Renal cortical epithelial cell (primary cell): ENCODE measurements around the gene PMEPA1. TPM values are rescaled to one million over a fixed set of nuclear protein-coding genes. Genes with fewer than 3 reads are reported as not detected.

Experiments
- DNase-seq: peaks from one replicate; pipeline ENCODE4 v3.0.0-alpha.2; 2011; ENCODE audit warnings: low read depth
- total RNA-seq: library from RNA; depleted of rRNA; stranded (reverse); fragments of >200 nt; gene quantifications from 2 replicates; pipeline ENCODE4 v1.2.3, GENCODE V29; 2014

The PMEPA1 gene
- total RNA-seq, 1 donor from 2014 or later: 159 TPM

DNA sequence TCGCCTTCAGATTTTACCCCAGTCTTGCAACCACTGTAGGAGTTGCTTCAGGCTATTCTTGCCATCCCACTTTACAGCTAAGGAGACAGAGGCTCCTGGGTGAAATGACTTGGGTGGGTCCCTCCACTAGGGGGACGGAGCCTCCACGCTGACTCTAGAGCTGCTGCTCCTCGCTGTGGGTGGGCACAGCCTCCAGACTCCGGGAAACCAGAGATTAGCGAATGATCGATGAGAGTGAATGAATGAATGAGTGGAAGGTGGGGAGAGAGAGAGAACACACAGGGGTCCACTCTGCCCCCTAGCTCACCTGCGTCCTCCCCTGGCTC, 100.0 kb downstream of the PMEPA1 start:
- DNase-seq: no peak

GRCh38 chr20:57609086-57609841, 100.6 kb downstream of the PMEPA1 start:
- DNase-seq: no peak

GRCh38 chr20:57608516-57608915, 101.3 kb downstream of the PMEPA1 start:
- no peak for DNase-seq

DNA sequence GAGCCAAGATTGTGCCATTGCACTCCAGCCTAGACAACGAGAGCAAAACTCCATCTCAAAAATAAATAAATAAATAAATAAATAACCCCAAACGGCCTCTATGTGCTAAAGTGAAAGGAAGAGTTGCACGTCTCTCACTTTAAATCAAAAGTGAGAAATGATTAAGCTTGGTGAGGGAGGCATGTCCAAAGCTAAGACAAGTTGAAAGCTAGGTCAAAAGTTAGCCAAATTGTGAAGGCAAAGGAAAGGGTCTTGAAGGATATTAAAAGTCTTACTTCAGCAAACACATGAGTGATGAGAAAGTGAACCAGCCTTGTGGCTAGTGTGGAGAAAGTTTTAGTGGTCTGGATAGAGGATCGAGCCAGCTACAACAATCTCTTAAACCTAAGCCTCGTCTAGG, 103.9 kb downstream of the PMEPA1 start:
- no peak for DNase-seq

GRCh38 chr20:57605045-57605444, 104.8 kb downstream of the PMEPA1 start:
- no peak for DNase-seq

DNA sequence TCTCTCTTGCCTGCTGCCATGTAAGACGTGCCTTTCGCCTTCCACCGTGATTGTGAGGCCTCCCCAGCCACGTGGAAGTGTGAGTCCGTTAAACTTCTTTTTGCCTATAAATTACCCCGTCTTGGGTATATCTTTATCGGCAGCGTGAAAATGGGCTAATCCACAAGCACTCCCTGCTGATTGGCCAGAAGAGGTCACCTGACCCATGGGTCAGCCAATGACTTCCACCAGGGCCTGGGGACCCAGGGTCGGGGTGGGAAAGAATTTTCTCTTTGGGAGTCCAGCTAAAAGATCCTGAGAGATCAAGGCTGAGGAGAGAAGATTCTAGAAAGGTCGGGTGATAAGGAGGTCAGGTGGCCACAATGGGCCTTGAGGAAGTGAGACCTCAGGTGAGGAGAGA, 106.7 kb downstream of the PMEPA1 start:
- no peak for DNase-seq

- no peak for DNase-seq
These were observed 108.1 kb downstream of the PMEPA1 start for GRCh38 chr20:57601737-57602136.

DNA sequence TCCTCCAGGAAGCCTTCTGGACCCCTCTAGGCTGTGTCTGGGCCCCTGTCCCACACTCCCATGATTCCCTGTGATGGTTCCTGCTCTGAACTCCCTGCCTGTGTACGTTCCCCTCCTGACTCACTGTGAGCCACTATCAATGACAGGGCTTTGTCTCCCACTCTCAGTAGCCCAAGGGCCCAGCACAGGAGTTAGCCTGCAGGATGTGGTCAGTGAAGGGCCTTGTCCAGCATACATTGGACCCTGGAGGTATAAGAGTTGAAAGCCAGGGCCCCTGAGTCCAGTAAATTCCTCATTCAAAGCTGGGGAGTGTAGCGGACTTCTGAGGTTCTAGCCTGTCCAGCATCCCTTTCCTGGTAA, 108.6 kb downstream of the PMEPA1 start:
- DNase-seq: no peak

DNA sequence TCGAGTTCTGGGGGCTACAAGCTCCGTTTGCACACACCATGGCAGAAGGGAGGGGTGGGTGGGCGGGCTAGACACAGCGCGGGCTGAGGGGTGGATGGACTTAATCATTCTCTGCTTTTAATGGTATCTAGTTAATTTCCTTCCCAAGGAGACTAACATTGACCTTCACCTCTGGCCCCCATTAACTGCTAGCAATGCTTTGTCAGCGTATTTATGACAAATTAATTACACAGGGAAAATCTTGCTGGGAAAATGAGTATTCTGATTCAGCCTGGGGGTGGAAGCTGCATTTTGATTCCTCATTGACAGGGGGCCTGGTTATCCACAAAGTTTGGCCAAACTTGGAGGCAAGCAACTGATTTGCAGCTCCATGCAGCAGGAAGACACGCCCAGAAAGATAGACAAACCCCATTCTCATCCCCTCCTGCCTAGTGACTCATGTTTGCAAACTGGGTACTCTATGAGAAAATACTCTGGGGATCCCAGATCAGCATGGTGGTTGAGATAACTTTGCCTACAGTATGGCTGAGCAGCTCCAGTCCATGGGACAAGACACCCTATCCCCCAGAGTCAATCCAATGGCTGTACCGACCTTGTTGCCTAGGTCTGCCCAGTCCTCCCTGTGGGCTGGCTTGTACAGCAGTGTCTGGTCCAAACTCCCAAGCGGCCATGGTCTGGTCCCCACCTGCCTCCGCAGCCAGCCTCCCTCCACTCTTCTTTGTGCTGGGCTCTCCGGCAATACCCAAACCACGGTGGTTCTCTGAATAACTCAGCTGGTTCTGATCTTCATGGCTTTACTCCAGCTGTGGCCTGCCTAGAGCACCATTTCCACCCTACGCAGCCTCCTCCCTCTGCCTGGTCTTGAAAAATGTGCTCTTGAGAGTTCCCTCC, 109.2 kb downstream of the PMEPA1 start:
- DNase-seq: no peak

DNA sequence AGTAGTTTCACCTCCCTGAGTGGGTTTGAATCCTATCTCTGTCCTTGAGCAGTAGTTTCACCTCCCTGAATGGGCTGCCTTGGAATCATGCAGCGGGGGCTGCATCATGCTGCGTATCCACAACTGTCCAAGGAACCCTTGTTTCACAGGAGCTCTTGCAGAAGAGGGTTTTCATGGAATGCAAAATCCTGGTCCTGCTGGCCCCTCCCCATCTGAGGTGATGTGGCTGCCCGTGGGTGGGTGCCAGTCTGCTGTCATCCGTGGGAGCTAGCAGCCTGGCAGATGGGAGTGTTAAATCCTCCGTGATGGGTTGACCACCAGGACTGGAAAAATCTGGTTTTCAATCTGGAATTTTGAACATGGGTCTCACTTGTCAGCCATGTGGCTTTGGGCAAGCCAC, 111.3 kb downstream of the PMEPA1 start:
- no peak for DNase-seq

Other genes with a start within 250 kb of the PMEPA1 start
- not detected in 2 replicates for gene CTCFL, start 184.9 kb downstream of the PMEPA1 start, total RNA-seq
- gene PCK1, start 148.9 kb downstream of the PMEPA1 start, total RNA-seq: 0.15 TPM in 1 of 2 replicates, not detected in the other
- gene ZBP1, start 89.6 kb downstream of the PMEPA1 start, total RNA-seq: 0.35 TPM in 1 of 2 replicates, not detected in the other